VCaP (cell line): ENCODE results near the gene SLC17A9.

Source experiments
- H3K27ac ChIP-seq: fragments of 450-650 bp; 2 replicates; pipeline ENCODE4 v1.5.1; 2017
- CTCF ChIP-seq: fragments of 450-650 bp; conservative IDR thresholded peaks from 2 replicates; pipeline ENCODE4 v1.5.1; 2017; ENCODE audit warnings: mild to moderate bottlenecking, moderate library complexity

The SLC17A9 gene

GRCh38 chr20:62908971-62909791 lies 43.3 kb upstream of the SLC17A9 start:
- no peak for TF ChIP-seq CTCF
- no peak overlapping the region for H3K27ac ChIP-seq

- no peak overlapping the region for H3K27ac ChIP-seq
- no peak for TF ChIP-seq CTCF
Measured at GRCh38 chr20:62910217-62910766, 42.2 kb upstream of the SLC17A9 start.

GRCh38 chr20:62910777-62911497 lies 41.6 kb upstream of the SLC17A9 start:
- H3K27ac ChIP-seq, result no peak overlapping the region
- no peak for TF ChIP-seq CTCF

- no peak for TF ChIP-seq CTCF
- H3K27ac ChIP-seq, result no peak overlapping the region
Measured at GRCh38 chr20:62911701-62912280, 40.7 kb upstream of the SLC17A9 start.

GRCh38 chr20:62913043-62913630 lies 39.4 kb upstream of the SLC17A9 start:
- no peak for TF ChIP-seq CTCF
- no peak overlapping the region for H3K27ac ChIP-seq

GRCh38 chr20:62914436-62914835 lies 38.1 kb upstream of the SLC17A9 start:
- no peak overlapping the region for H3K27ac ChIP-seq
- no peak for TF ChIP-seq CTCF
